CD14-positive monocyte (primary cell): ENCODE measurements around the gene MBNL3. TPM values are rescaled to one million over a fixed set of nuclear protein-coding genes. Genes with fewer than 3 reads are reported as not detected.

Experiments used
- DNase-seq, 3 donors: peaks; one replicate each; pipeline ENCODE4 v3.0.0-alpha.2; 2011 to 2022
- H2AFZ ChIP-seq: 2 replicates; pipeline ENCODE4 v1.6.0; 2012; ENCODE audit warnings: mild to moderate bottlenecking, low read depth, low read length, inconsistent platforms; ENCODE audit not compliant: insufficient read depth, poor library complexity, severe bottlenecking
- H3K27ac ChIP-seq, 2 donors: 1 replicate in 1 of 2; 2 replicates in 1 of 2; pipeline ENCODE4 v1.5.1; 2012 to 2013; ENCODE audit warnings: low read length in 2 of 2, control low read depth in 1 of 2, inconsistent platforms in 1 of 2, low read depth in 1 of 2, mild to moderate bottlenecking in 1 of 2
- H3K27me3 ChIP-seq, 2 donors: one replicate each; pipeline versions ENCODE4 v1.6.0 to v1.6.1; 2011 to 2013; ENCODE audit warnings: low read length in 2 of 2; ENCODE audit not compliant: control insufficient read depth in 2 of 2, insufficient read depth in 2 of 2
- H3K36me3 ChIP-seq, 2 donors: replicated peaks in 1 of 2; 1 replicate in 1 of 2; 2 replicates in 1 of 2; pipeline versions ENCODE4 v1.5.1 to v1.6.1; 2012 to 2013; ENCODE audit warnings: low read length in 2 of 2, control low read depth in 1 of 2, inconsistent platforms in 1 of 2, mild to moderate bottlenecking in 1 of 2; ENCODE audit not compliant: insufficient read depth in 2 of 2, control insufficient read depth in 1 of 2
- H3K4me1 ChIP-seq, 2 donors: 1 replicate in 1 of 2; 2 replicates in 1 of 2; pipeline versions ENCODE4 v1.5.1 to v1.6.1; 2012 to 2013; ENCODE audit warnings: low read length in 2 of 2, control low read depth in 1 of 2, inconsistent platforms in 1 of 2, mild to moderate bottlenecking in 1 of 2, moderate library complexity in 1 of 2; ENCODE audit not compliant: insufficient read depth in 2 of 2, control insufficient read depth in 1 of 2
- H3K4me2 ChIP-seq: replicated peaks from 2 replicates; pipeline ENCODE3; 2012; ENCODE audit warnings: low read length, moderate library complexity, mild to moderate bottlenecking; ENCODE audit not compliant: poor library complexity, severe bottlenecking; ENCODE audit errors: extremely low read depth
- H3K4me3 ChIP-seq, 3 experiments: fragments of 200-600 bp in 1 of 3; sonication (generic) in 1 of 3; replicated peaks in 1 of 3; 1 replicate in 2 of 3; 2 replicates in 1 of 3; pipeline ENCODE4 v1.5.1; 2011 to 2013; ENCODE audit warnings: low read length in 3 of 3, mild to moderate bottlenecking in 3 of 3, control low read depth in 2 of 3, low read depth in 2 of 3, inconsistent platforms in 1 of 3, moderate library complexity in 1 of 3
- H3K79me2 ChIP-seq: 2 replicates; pipeline ENCODE4 v1.6.0; 2012; ENCODE audit warnings: mild to moderate bottlenecking, control low read depth, inconsistent platforms, low read length, moderate library complexity; ENCODE audit not compliant: insufficient read depth
- H3K9ac ChIP-seq: 2 replicates; pipeline ENCODE4 v1.6.0; 2017; ENCODE audit warnings: low read length, mild to moderate bottlenecking; ENCODE audit not compliant: insufficient read depth, poor library complexity, severe bottlenecking
- H3K9me3 ChIP-seq, 2 donors: replicated peaks in 1 of 2; 1 replicate in 1 of 2; 2 replicates in 1 of 2; pipeline versions ENCODE4 v1.5.1 to v1.6.1; 2012 to 2013; ENCODE audit warnings: low read length in 2 of 2, control low read depth in 1 of 2; ENCODE audit not compliant: control insufficient read depth in 1 of 2, insufficient read depth in 1 of 2
- H4K20me1 ChIP-seq: 2 replicates; pipeline ENCODE4 v1.6.0; 2012; ENCODE audit warnings: mild to moderate bottlenecking, low read length, control low read depth, moderate library complexity; ENCODE audit not compliant: insufficient read depth
- H3K27ac Mint-ChIP-seq, 7 donors: one replicate each; pipeline ENCODE4 v1.8.0; 2020; ENCODE audit warnings: mild to moderate bottlenecking in 7 of 7, mixed read lengths in 7 of 7, moderate library complexity in 6 of 7, inconsistent platforms in 2 of 7
- H3K27me3 Mint-ChIP-seq, 3 donors: one replicate each; pipeline ENCODE4 v1.8.0; 2021 to 2022; ENCODE audit warnings: low read depth in 3 of 3, mild to moderate bottlenecking in 3 of 3, mixed read lengths in 3 of 3, moderate library complexity in 3 of 3, inconsistent platforms in 1 of 3
- H3K36me3 Mint-ChIP-seq, 2 donors: one replicate each; pipeline ENCODE4 v1.8.0; 2020; ENCODE audit warnings: mixed read lengths in 2 of 2, inconsistent platforms in 1 of 2, mild to moderate bottlenecking in 1 of 2
- H3K4me1 Mint-ChIP-seq: one replicate; pipeline ENCODE4 v1.8.0; 2020; ENCODE audit warnings: mild to moderate bottlenecking, mixed read lengths
- H3K4me3 Mint-ChIP-seq, 2 donors: one replicate each; pipeline ENCODE4 v1.8.0; 2020; ENCODE audit warnings: mild to moderate bottlenecking in 2 of 2, mixed read lengths in 2 of 2, moderate library complexity in 1 of 2
- H3K9me3 Mint-ChIP-seq, 7 donors: one replicate each; pipeline ENCODE4 v1.8.0; 2020 to 2022; ENCODE audit warnings: mixed read lengths in 7 of 7, mild to moderate bottlenecking in 6 of 7, moderate library complexity in 6 of 7, inconsistent platforms in 2 of 7
- WGBS: methylation state at CpG from one replicate; pipeline ENCODE4 v1.1.5; 2013; ENCODE audit warnings: missing lambda C conversion rate; ENCODE audit not compliant: insufficient coverage; 5-methylcytosine and 5-hydroxymethylcytosine counted together
- intact Hi-C, 2 donors: fragments of 100-400 bp; cut with micrococcal nuclease; formaldehyde crosslinking; loops; one replicate each; pipeline versions ENCODE4 v1.15.0 to v1.15.1; 2023
- polyA plus RNA-seq, 3 donors: library from polyadenylated mRNA; depleted of rRNA in 1 of 3; unstranded in 2 of 3; stranded (reverse) in 1 of 3; fragments of 300-500 nt in 2 of 3; fragments of >200 nt in 1 of 3; fragmentation: Illumina TruSeq in 2 of 3; gene quantifications; 1 replicate in 2 of 3; 2 replicates in 1 of 3; pipeline ENCODE4 v1.2.3, GENCODE V29; 2012 to 2021
- TF ChIP-seq, protein P1 (sequence below): fragments of 200-600 bp; IDR thresholded peaks from one replicate; pipeline ENCODE4 v1.8.0; 2022; ENCODE audit warnings: antibody characterized with exemption, mild to moderate bottlenecking

MBNL3 gene
- polyA plus RNA-seq, 3 donors, result 7.4 to 32.8 (median 22.4) TPM

- H3K9me3 ChIP-seq, result no peaks in the 10 kb centered on the region
- peaks cover 44% of the 10 kb centered on the region for H3K4me1 Mint-ChIP-seq
Observed at GRCh38 chrX:132481449-132481848, 7.4 kb downstream of the MBNL3 start.

GRCh38 chrX:132480581-132481203 lies 8.1 kb downstream of the MBNL3 start:
- Histone ChIP-seq H4K20me1 (no peaks in the 10 kb centered on the region), H3K9ac (peak overlapping the region; percentile 52), H2AFZ (peak overlapping the region; percentile 68), H3K36me3 (no peaks in the 10 kb centered on the region), H3K9me3 (no peaks in the 10 kb centered on the region), H3K27me3 (peaks cover 0 to 7% of the 10 kb centered on the region in 2 donors), H3K4me1 (peaks cover 31 to 33% of the 10 kb centered on the region in 2 donors), H3K4me2 (peak overlapping the region; percentile 77), H3K27ac (peak overlapping the region; percentile 78 to 86), H3K4me3 (peak overlapping the region; percentile 49 to 93 (median 76)), H3K79me2 (peaks cover 72% of the 10 kb centered on the region)
- intact Hi-C loops, result loop anchor here (10.0 kb wide), 1 partner anchor 266 kb away; the partner anchor contains the start of gene RAP2C (in 2 of the 2)
- TF ChIP-seq, protein P1, sequence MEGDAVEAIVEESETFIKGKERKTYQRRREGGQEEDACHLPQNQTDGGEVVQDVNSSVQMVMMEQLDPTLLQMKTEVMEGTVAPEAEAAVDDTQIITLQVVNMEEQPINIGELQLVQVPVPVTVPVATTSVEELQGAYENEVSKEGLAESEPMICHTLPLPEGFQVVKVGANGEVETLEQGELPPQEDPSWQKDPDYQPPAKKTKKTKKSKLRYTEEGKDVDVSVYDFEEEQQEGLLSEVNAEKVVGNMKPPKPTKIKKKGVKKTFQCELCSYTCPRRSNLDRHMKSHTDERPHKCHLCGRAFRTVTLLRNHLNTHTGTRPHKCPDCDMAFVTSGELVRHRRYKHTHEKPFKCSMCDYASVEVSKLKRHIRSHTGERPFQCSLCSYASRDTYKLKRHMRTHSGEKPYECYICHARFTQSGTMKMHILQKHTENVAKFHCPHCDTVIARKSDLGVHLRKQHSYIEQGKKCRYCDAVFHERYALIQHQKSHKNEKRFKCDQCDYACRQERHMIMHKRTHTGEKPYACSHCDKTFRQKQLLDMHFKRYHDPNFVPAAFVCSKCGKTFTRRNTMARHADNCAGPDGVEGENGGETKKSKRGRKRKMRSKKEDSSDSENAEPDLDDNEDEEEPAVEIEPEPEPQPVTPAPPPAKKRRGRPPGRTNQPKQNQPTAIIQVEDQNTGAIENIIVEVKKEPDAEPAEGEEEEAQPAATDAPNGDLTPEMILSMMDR, result no peak
- H3K27me3 Mint-ChIP-seq, result peaks cover 0 to 19% (median 0%) of the 10 kb centered on the region in 3 donors
- DNase-seq, result peak; percentile 41 to 66 (median 58)
- H3K4me1 Mint-ChIP-seq, result peaks cover 39% of the 10 kb centered on the region
- peak overlapping the region; percentile 77 to 86 for H3K4me3 Mint-ChIP-seq
- H3K27ac Mint-ChIP-seq, result peak overlapping the region; percentile 77 to 95 (median 92)
- no peaks in the 10 kb centered on the region for H3K9me3 Mint-ChIP-seq
- WGBS, result no CpG with 5 or more reads among the region's 6 CpGs
- H3K36me3 Mint-ChIP-seq, result no peaks in the 10 kb centered on the region

More at GRCh38 chrX:132481449-132481848, 7.4 kb downstream of the MBNL3 start:
- H3K27ac ChIP-seq, result peak overlapping the region in 1 of 2 donors; percentile 86
- DNase-seq, result no peak
- H3K4me1 ChIP-seq, result peaks cover 35 to 37% of the 10 kb centered on the region in 2 donors
- Mint-ChIP-seq H3K36me3 (no peaks in the 10 kb centered on the region), H3K4me3 (no peak overlapping the region), H3K27ac (peak overlapping the region; percentile 49 to 95 (median 91)), H3K9me3 (no peaks in the 10 kb centered on the region), H3K27me3 (peaks cover 0 to 18% (median 0%) of the 10 kb centered on the region in 3 donors)
- H3K36me3 ChIP-seq, result no peaks in the 10 kb centered on the region
- no CpG with 5 or more reads among the region's 1 CpG for WGBS
- no peak overlapping the region for H2AFZ ChIP-seq
- intact Hi-C loops, result loop anchor here (10.0 kb wide), 1 partner anchor 267 kb away; the partner anchor contains the start of gene RAP2C (in 2 of the 2)
- peaks cover 0 to 7% of the 10 kb centered on the region in 2 donors for H3K27me3 ChIP-seq
- no peak overlapping the region for H3K9ac ChIP-seq
- peak overlapping the region in 1 of 3 experiments; percentile 76 for H3K4me3 ChIP-seq
- peak overlapping the region; percentile 77 for H3K4me2 ChIP-seq
- H4K20me1 ChIP-seq, result no peaks in the 10 kb centered on the region
- TF ChIP-seq, protein P1, result no peak
- H3K79me2 ChIP-seq, result peaks cover 77% of the 10 kb centered on the region
